ENCODE measurements around the gene PORCN. TPM values are rescaled to one million over a fixed set of nuclear protein-coding genes. Genes with fewer than 3 reads are reported as not detected.

PORCN gene
- total and polyA plus RNA-seq, 9 of the 15 experiments (the other 6 are each of a cell fraction or from before 2014, with no cell fraction given) = 0.34 to 5.1 (median 2.8) TPM

DNA sequence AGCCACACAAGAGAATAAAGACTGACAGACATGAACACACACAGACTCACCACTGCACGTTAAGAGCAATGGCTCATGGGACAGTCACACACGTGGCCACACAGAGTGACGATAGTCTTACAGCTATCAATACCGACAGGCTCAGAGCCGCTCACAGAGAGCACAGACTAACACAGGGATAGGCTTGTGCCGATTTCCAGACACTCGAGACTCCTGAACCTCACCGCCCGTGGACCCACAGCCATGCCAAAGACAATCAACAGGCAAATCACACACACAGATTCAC, 38.0 kb upstream of the PORCN start (continued):
- 0 out of 4 replicates have a peak, but pooled peaks of 1 of the 2 experiments have one; percentile 18 for TF ChIP-seq MLLT1 (IDR thresholded peaks at IDR 0.05)
- TF ChIP-seq, protein P1, sequence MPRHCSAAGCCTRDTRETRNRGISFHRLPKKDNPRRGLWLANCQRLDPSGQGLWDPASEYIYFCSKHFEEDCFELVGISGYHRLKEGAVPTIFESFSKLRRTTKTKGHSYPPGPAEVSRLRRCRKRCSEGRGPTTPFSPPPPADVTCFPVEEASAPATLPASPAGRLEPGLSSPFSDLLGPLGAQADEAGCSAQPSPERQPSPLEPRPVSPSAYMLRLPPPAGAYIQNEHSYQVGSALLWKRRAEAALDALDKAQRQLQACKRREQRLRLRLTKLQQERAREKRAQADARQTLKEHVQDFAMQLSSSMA (CRISPR knock-in tag; IDR thresholded peaks at IDR 0.05) = no peak
- TF ChIP-seq CXXC5 (CRISPR knock-in tag; IDR thresholded peaks at IDR 0.05) = 0 out of 2 replicates have a peak, but pooled peaks have one; percentile 2
- TF ChIP-seq EP400 (IDR thresholded peaks at IDR 0.05) = peak; percentile 24; the same call in 1 of the 2 replicates
- no peak for TF ChIP-seq UBTF (IDR thresholded peaks at IDR 0.05; ENCODE audit: borderline replicate concordance in 1 of 2, low read depth in 2 of 2, low read length in 2 of 2)
- no peak for TF ChIP-seq ZNF318 (IDR thresholded peaks at IDR 0.05; ENCODE audit: borderline replicate concordance in 1 of 2, low read depth in 1 of 2)
- TF ChIP-seq ZNF174 (CRISPR knock-in tag; IDR thresholded peaks at IDR 0.05) = no peak
- no peak for TF ChIP-seq ZNF512 (tag; IDR thresholded peaks at IDR 0.05)
- no peak for TF ChIP-seq FOXJ2 (tag; IDR thresholded peaks at IDR 0.05)
- TF ChIP-seq CC2D1A (IDR thresholded peaks at IDR 0.05) = no peak
- TF ChIP-seq ZBTB8A (IDR thresholded peaks at IDR 0.05; ENCODE audit: partially characterized antibody) = no peak
- no peak for TF ChIP-seq MCM3 (IDR thresholded peaks at IDR 0.05)
